Measurements from ENCODE around the gene SNX5. TPM values are rescaled to one million over a fixed set of nuclear protein-coding genes. Genes with fewer than 3 reads are reported as not detected.

SNX5 gene
- total and polyA plus RNA-seq, 2 of the 8 experiments (the other 6 are each of a cell fraction or from before 2014, with no cell fraction given), result 155 to 194 TPM

GRCh38 chr20:17941826-17942196, 26.8 kb downstream of the SNX5 start (continued):
- TF ChIP-seq EZH2 (IDR thresholded peaks at IDR 0.05; ENCODE audit: low read depth, low read length, severe bottlenecking) (no peak), MAX (IDR thresholded peaks at IDR 0.05) (no peak), GABPA (IDR thresholded peaks at IDR 0.05; ENCODE audit: borderline replicate concordance, insufficient read depth, low read length) (no peak), NANOG (IDR thresholded peaks at IDR 0.05; ENCODE audit: insufficient read depth, low read depth, low read length, poor library complexity, severe bottlenecking) (no peak), BCL11A (IDR thresholded peaks at IDR 0.05; ENCODE audit: low read depth in 2 of 2, low read length in 2 of 2) (no peak)
